Measurements from ENCODE around the gene PPM1H.
A peak's percentile ranks its signal among the peaks of the same experiment; 100 is the strongest.

Gene PPM1H

DNA sequence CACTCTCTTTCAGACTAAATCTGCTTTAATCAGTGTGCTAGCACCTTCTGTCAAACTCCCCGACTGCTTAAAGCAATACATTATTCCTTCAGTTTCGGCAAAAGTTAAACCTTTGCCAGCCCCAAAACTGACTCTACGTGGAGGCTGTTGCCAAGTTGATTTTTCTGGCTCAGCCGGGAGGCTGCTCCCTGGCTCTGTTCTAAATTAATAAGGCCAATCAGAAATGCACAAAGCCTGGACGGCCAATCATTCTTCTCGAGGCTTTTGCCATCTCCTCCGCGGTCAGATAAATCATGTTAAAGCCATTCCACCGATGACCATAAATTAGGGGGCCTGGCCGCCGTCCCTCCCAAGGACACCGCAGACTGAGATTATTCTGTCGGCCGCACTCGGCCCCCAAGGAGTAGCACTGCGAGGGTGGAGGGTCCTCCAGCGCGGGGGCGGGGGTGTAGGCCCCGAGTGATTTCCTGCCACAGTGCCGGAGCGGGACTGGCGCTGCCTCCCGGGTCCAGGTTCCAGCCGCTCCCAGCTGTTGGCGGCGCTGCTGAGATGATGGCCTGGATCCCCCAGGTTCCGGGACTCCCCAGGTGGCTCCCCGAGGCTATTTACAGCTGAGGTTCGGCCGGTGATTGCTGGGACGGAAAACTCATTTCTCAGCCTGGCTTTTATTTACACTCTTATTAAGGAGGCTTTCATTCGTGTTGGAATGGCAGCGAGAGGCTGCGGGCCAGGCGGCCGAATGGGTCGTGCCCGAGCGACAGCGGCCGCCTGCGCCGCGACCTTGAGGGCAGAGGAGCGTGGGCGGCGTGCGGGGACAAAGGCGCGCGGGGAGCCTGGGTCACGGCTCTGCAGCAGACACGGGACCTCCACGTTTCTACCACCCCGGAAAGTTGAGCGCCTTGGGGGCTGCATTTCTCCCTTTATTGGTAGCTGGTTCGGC is 303.2 kb downstream of the PPM1H start:
- no peak for DNase-seq

- no peak for DNase-seq
These were observed 304.8 kb downstream of the PPM1H start for GRCh38 chr12:62629971-62630739.

DNA sequence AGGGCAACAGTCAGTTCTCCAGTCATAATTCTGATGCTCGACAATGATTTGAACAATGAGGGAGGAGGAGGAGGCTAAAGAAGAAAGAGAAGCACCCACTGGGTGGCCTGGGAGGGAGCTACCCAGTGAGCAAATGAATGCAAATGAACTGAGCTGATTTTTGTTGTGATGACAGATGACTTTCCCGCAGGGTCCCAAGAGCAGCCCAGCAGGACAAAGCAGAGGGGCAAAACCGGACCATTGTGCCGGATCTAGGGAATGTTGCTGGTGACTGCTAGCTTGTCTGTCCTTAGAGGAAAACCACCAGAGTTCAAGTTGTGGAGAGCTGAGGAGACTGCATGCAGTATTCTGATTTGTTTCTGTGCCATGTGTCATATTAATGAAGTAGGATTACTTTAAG is 305.5 kb downstream of the PPM1H start:
- no peak for DNase-seq

DNA sequence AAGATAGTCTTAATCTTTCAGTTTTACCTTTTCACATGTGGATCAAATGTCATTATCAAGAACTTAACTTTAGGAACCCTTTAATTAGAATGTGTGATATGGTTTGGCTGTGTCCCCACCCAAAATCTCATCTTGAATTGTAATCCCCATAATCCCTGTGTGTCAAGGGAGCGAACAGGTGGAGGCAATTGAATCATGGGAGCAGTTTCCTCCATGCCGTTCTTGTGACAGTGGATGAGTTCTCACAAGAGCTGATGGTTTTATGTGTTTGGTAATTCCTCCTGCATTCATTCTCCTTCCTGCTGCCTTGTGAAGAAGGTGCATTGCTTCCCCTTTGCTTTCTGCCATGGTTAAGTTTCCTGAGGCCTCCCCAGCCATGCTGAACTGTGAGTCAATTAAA is 307.8 kb downstream of the PPM1H start:
- no peak for DNase-seq

- no peak for DNase-seq
These were observed 309.7 kb downstream of the PPM1H start for GRCh38 chr12:62625228-62625627.

DNA sequence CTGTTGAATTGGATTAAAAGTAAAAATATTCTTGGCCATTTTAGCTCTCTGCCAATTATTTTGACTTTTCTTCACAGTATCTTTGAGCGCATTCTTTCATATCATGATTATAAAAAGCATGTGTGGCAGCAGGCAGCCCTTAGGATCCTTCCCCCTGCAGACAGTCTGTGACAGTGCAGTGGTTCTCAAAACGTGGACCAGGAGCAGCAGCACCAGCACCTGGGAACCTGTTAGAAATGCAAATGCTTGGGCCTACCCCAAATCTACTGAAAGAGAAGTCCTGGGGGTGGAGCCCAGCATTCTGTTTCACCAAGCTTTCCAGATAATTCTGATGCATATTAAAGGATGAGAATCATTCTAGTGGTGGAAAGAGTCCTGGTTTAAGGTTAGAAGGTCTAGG is 312.8 kb downstream of the PPM1H start:
- DNase-seq: no peak

DNA sequence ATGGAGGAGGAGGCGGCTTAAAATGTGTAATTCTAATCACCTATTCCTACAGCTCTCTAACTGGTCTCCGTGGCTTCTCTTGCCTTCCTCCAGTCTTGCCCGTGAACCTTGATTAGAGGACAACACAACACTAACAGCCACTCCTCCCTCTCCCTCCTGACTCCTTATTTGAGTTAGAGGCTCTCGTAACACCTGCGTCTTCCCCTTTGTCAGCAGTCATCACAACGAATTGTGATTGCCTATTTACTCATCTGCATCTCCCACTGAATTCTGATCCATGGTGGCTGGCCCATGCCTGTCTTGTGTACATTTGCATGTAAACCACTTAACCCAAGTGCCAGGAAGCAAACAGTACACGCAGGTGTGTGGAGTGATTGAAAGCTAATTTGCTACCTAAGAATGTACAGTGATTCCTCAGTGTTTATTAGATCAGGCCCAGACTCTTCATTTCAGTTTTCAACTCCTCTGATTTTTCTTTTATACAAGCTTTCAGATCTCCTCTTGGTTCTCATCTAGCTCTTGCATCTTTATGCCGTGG is 313.8 kb downstream of the PPM1H start:
- no peak for DNase-seq

- no peak for DNase-seq
These were observed 316.0 kb downstream of the PPM1H start for GRCh38 chr12:62618930-62619329.

DNA sequence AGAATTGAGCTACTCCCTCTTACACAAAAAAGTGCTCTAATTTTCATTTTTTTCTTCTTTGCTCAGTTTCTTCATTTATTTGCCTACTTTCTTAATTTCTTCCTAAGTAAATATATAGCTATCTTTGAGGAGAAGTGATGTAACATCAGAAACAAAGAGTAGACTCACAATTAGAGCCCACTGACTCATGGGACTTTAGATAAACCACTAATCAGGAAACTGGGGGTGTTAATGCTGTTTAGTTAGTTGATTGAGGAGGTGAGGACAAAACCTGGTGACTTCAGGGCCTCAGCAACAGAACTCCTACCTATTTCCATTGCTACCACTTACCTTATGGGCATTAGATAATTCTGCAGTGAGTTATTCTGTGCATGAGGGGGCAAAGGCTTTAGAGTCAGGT is 316.6 kb downstream of the PPM1H start:
- no peak for DNase-seq

DNA sequence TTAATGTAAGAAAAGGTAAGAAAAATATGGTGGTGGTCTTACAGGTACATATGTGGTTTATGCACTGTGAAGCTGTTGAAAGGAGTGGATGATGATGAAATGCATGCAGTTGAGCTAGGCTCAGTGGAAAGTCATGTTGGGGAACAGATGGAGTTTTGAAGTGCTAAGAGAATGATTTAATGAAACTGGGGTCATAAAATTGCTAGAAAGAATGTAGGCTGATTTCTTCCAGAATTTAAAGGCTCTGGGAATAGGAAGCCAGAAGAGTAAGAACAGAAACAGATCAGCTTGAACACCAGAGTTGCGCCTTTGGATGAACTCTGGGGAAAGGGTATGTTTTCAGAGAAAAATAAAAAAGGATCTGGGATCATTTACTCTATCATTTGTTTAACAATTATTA is 321.9 kb downstream of the PPM1H start:
- DNase-seq: no peak

DNA sequence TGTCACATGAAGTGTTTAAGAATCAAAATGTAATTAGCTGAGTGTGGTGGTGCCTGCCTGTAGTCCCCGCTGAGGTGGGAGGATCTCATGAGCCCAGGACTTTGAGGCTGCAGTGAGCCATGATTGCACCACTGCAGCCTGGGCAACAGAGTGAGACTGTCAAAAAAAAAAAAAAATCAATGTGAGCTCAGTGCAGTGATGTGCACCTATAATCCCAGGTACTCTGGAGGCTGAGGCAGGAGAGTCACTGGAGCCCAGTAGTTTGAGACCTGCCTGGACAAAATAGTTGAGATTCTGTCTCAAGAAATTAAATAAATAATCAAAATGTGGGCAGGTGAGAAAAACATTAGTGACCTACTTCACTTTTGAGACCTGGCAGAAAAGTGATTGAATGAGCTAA is 328.3 kb downstream of the PPM1H start:
- DNase-seq: no peak

DNA sequence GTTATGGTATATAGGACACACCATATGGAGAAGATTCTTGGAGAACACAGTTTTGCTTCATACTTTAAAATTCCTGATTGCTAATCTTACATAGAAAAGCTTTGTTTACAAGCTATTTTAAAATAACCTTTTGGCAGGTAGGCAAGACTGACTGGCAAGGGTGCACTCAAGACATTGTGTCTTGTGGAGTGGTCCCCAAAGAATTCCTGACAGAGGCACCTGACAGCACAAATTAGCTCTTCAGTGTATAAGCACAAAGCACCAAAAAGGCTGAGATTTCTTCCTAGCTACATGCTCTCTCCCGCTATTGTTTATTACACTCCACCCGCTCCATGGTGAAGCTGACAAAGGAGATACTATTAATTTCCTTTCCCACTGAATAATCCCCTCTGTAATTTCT is 329.0 kb downstream of the PPM1H start:
- no peak for DNase-seq

- DNase-seq: no peak
These were observed 330.1 kb downstream of the PPM1H start for GRCh38 chr12:62604871-62605270.

DNA sequence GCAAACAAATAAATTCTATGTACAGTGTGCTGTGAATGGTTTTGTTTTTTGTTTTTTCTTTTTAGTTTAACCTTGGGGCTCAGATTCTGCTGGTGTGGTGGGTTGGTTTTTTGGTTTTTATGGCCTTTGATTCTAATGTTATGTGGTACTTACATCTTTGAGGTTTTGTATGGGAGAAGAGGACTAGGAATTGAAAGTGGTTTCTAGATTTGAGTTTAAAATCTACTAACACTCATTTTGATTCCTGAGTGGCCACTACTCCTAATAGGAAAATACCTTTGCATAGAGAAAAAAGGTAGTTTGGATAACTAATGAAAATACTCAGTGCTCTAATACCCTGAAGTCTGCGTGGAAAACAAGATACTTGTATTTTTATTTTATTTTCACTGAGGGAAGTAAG is 330.6 kb downstream of the PPM1H start:
- DNase-seq: no peak

GRCh38 chr12:62603811-62604098 is 331.2 kb downstream of the PPM1H start:
- no peak for DNase-seq

DNA sequence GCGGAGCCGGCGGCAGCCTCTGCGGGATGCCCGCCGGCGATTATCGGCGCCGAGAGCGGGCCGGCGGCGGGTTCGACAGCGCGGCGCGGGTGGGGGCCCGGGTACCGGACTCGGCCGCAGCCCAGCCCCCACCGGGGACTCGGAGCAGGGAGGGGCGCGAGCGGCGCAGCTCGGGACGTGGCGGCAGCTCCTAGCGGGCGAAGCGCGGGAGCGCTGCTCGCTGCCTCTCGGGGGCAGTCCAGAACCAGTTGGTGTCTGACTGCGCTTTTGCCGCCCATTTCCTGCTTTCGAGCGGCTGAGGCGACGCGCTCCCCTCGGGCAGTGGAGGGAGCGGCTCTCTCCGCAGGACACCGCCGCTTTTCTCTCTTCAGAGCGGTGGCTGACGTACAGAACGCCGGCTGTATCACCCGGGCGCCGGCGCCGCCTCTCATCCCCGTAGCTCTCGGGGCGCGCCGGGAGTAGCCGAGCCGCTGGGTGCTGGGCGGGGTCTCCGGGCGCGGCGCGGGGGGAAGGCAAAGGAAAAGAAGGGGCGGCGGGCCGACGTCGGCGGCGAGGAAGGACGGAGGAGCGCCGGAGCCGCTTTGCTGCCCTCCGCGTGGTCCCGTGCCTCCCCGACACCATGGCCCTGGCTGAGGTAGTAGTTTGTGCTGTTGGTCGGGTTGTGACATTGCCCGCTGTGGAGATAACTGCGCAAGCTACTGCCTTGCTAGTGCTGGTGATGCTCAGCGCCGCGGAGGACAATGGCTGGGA is 331.7 kb downstream of the PPM1H start:
- DNase-seq: peak; percentile 94

GRCh38 chr12:62602255-62603060 is 332.5 kb downstream of the PPM1H start:
- peak; percentile 97 for DNase-seq

GRCh38 chr12:62601765-62602164 is 333.2 kb downstream of the PPM1H start:
- DNase-seq: no peak

- DNase-seq: no peak
These were observed 335.0 kb downstream of the PPM1H start for GRCh38 chr12:62599854-62600437.

DNA sequence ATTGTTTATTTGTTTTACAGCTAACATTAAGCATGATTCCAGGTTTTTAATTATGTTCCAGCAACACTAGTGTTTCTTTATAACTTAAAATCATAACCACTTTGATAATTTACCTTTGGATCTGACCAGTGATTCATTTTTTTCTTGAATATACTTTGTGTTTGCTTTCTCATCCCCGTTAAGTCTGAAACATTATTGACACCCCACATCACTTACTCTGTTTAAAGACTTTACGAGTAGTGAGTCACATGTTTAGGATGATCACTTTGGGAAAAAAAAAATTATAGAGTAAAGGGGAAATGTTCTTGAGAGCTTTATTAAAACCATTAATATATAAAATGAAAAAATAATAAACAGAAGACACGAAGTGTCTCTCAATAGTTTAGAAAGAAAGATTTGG is 336.1 kb downstream of the PPM1H start:
- DNase-seq: no peak

DNA sequence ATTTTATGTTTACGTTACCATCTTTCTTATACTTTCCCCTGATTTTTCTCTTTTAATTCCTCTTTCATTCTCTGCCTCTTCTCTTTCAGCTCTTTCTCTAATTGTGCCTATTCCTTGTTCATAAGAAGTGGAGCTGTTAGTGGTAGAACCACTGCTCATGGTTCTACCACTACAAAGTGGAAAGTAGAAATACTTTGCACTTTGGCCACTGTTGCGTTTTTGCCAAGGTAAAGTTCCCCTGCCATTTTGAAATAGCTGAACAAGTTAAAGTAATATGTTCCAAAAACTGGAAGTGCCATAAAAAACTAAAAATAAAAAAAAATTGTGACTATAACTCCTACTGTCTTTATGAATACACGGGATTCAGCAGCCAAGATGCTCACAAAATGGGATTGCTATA is 337.7 kb downstream of the PPM1H start:
- no peak for DNase-seq

Measured in activated CD8-positive, alpha-beta memory T cell treated with anti-CD3 and anti-CD28 coated beads for 24 hours (primary cell).